Measurements from ENCODE around the gene HMX3. TPM values are rescaled to one million over a fixed set of nuclear protein-coding genes. Genes with fewer than 3 reads are reported as not detected.

HMX3 gene
- total RNA-seq, 1 donor from 2014 or later: not detected

DNA sequence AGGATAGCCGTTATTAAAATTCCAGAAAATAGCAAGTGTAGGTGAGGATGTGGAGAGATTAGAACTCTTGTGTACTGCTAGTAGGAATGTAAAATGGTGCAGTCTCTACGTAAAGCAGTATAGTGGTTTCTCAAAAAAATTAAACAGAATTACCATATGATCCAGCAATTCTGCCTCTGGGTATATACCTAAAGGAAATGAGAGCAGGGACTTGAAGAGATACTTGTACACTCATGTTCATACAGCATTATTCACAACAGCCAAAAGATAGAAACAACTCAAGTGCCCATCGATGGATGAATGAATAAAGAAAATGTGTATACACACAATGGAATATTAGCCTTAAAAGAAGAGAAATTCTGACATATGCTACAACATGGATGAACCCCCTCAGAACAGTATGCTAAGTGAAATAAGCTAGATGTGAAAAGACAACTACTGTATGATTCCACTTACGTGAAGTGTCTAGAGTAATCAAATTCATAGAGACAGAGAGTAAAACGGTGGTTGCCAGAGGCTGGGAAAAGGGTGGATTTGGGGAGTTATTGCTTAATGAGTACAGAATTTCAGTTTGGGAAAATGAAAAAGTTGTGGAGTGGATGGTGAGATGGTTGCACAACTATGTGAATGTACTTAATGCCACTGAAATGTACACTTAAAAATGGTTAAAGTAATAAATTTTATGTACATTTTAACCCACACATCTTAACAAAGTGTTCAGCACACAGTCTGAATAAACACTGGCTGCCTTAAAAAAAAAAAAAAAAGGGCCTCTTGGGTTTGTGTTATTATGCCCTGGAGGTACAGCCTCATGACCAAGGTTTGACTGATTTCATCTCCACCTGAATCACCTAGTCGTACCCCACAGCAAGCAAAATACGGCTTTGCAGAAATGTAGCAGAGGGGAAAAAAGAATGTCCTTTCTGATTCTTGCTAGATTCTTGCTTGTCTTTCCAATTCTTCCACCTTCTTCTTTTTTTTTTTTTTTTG, 44.6 kb downstream of the HMX3 start:
- peaks cover 17% of the 10 kb centered on the region for H3K9me3 ChIP-seq
- peaks cover 6% of the 10 kb centered on the region for H3K36me3 ChIP-seq
- TF ChIP-seq CTCF (IDR thresholded peaks at IDR 0.05): no peak
- H3K27ac ChIP-seq: no peak overlapping the region
- H3K27me3 ChIP-seq (ENCODE audit: low read depth): no peaks in the 10 kb centered on the region
- H3K4me3 ChIP-seq: no peak overlapping the region
- no peaks in the 10 kb centered on the region for H3K4me1 ChIP-seq
- intact Hi-C loops (cut with DNase I): no loop called here
- DNase-seq (no peak), ATAC-seq (no peak)

DNA sequence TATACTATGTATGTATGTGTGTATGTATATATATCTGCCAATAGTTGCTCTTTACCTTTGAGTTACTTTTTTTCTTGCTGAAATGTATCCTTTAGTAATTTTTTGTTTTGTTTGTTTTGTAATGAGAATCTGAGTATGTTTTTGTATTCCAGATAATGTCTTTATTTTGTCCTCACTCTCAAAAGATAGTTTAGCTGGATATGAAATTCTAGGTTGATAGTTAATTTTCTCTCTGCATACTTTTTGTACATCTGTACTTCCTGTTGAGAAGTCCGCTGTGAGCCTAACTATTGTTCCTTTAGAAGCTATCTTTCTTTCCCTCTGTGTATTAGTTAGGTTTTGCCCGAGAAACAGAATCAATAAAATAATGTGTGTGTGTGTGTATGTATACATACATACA, 48.0 kb downstream of the HMX3 start:
- DNase-seq (no peak), ATAC-seq (no peak)
- H3K9me3 ChIP-seq: peaks cover 17% of the 10 kb centered on the region
- no peaks in the 10 kb centered on the region for H3K27me3 ChIP-seq (ENCODE audit: low read depth)
- H3K4me1 ChIP-seq: no peaks in the 10 kb centered on the region
- H3K4me3 ChIP-seq: no peak overlapping the region
- H3K36me3 ChIP-seq: no peaks in the 10 kb centered on the region
- no peak for TF ChIP-seq CTCF (IDR thresholded peaks at IDR 0.05)
- intact Hi-C loops (cut with DNase I): no loop called here
- no peak overlapping the region for H3K27ac ChIP-seq

- ATAC-seq (no peak), DNase-seq (no peak)
- no peak overlapping the region for H3K4me3 ChIP-seq
- H3K36me3 ChIP-seq: no peaks in the 10 kb centered on the region
- no peaks in the 10 kb centered on the region for H3K27me3 ChIP-seq (ENCODE audit: low read depth)
- intact Hi-C loops (cut with DNase I): no loop called here
- H3K9me3 ChIP-seq: peaks cover 17% of the 10 kb centered on the region
- no peak for TF ChIP-seq CTCF (IDR thresholded peaks at IDR 0.05)
- H3K4me1 ChIP-seq: no peaks in the 10 kb centered on the region
- H3K27ac ChIP-seq: no peak overlapping the region
Observed at GRCh38 chr10:123187781-123188180, 52.0 kb downstream of the HMX3 start.

Other genes with a start within 250 kb of the HMX3 start
- gene FAM24A, start 225.4 kb upstream of the HMX3 start, total RNA-seq: not detected
- gene C10orf88, start 181.7 kb upstream of the HMX3 start, total RNA-seq: 7.0 TPM
- gene PSTK, start 155.6 kb upstream of the HMX3 start, total RNA-seq: 2.8 TPM
- 20.1 TPM for gene IKZF5, start 127.2 kb upstream of the HMX3 start, total RNA-seq
- gene ACADSB, start 127.0 kb upstream of the HMX3 start, total RNA-seq: 24.0 TPM
- not detected for gene HMX2, start 12.2 kb downstream of the HMX3 start, total RNA-seq
- gene BUB3, start 18.4 kb downstream of the HMX3 start, total RNA-seq: 67.3 TPM